Testis (tissue), 3 donors: ENCODE data around the gene C11orf65. TPM values are rescaled to one million over a fixed set of nuclear protein-coding genes. Genes with fewer than 3 reads are reported as not detected.
"Not testable (repeated sequence)": the region's sequence is repeated elsewhere in the genome, so short reads cannot be mapped to it uniquely, and the experiment has no call there.

ENCODE experiments used
- DNase-seq: peaks from one replicate; pipeline ENCODE4 v3.0.0-alpha.2; 2019
- H3K27ac ChIP-seq, 2 donors: fragments of 200-600 bp; sonication (generic); one replicate each; pipeline ENCODE4 v1.5.1; 2019
- H3K27me3 ChIP-seq: fragments of 200-600 bp; sonication (generic); one replicate; pipeline ENCODE4 v1.5.1; 2019
- H3K36me3 ChIP-seq: fragments of 200-600 bp; sonication (generic); one replicate; pipeline ENCODE4 v1.5.1; 2017; ENCODE audit warnings: low read depth; ENCODE audit errors: missing control alignments
- H3K4me1 ChIP-seq: fragments of 200-600 bp; sonication (generic); one replicate; pipeline ENCODE4 v1.5.1; 2019
- H3K4me3 ChIP-seq, 2 donors: fragments of 200-600 bp; sonication (generic); one replicate each; pipeline ENCODE4 v1.5.1; 2017 to 2019
- H3K9me3 ChIP-seq: fragments of 200-600 bp; sonication (generic); one replicate; pipeline ENCODE4 v1.5.1; 2017
- CTCF ChIP-seq, 3 experiments: fragments of 450-650 bp in 2 of 3; fragments of 200-600 bp in 1 of 3; sonication (generic) in 1 of 3; IDR thresholded peaks; one replicate each; pipeline ENCODE4 v1.5.1; 2016 to 2019; ENCODE audit warnings: antibody characterized with exemption in 3 of 3, mild to moderate bottlenecking in 2 of 3, moderate library complexity in 1 of 3
- POLR2A ChIP-seq: fragments of 450-650 bp; IDR thresholded peaks from one replicate; pipeline ENCODE4 v1.6.1; 2017; ENCODE audit warnings: antibody characterized with exemption, mild to moderate bottlenecking, moderate library complexity
- WGBS, 2 donors: methylation state at CpG; one replicate each; pipeline ENCODE4 v1.1.5; 2018; 5-methylcytosine and 5-hydroxymethylcytosine counted together
- intact Hi-C: fragments of 100-400 bp; cut with DNase I; formaldehyde crosslinking; loops from one replicate; pipeline ENCODE4 v1.15.1; 2023; ENCODE audit warnings: low total_unique reads
- polyA plus RNA-seq: library from polyadenylated mRNA; stranded (reverse); fragments of 350-450 nt; fragmentation: Illumina TruSeq; extraction: RNeasy Lipid Tissue Mini Kit (QIAGEN cat#74804); gene quantifications from one replicate; pipeline ENCODE4 v1.2.3, GENCODE V29; 2014; ENCODE audit warnings: low read depth, low replicate concordance; ENCODE audit not compliant: insufficient read depth
- total RNA-seq, 2 donors: library from RNA; depleted of rRNA; stranded (reverse); fragments of >200 nt; gene quantifications; one replicate each; pipeline ENCODE4 v1.2.3, GENCODE V29; 2016

Gene C11orf65
- total and polyA plus RNA-seq, 3 donors from 2014 or later: 22.1 to 69.7 (median 48.9) TPM

- Histone ChIP-seq H3K36me3 (no peaks in the 10 kb centered on the region), H3K4me3 (no peak overlapping the region), H3K9me3 (no peaks in the 10 kb centered on the region), H3K4me1 (no peaks in the 10 kb centered on the region), H3K27me3 (no peaks in the 10 kb centered on the region), H3K27ac (no peak overlapping the region)
- WGBS, 2 donors: 85 to 92% methylated on average over 1 of the region's 1 CpG
- no peak for DNase-seq
- intact Hi-C loops: no loop called here
- TF ChIP-seq POLR2A (no peak), CTCF (IDR thresholded peaks at IDR 0.05) (no peak)
Measured at GRCh38 chr11:108431997-108432396, 35.3 kb downstream of the C11orf65 start.

GRCh38 chr11:108431370-108431769 lies 36.0 kb downstream of the C11orf65 start:
- no peaks in the 10 kb centered on the region for H3K36me3 ChIP-seq
- intact Hi-C loops: no loop called here
- no peak for DNase-seq
- 90 to 95% methylated on average over 1 of the region's 1 CpG for WGBS, 2 donors
- no peaks in the 10 kb centered on the region for H3K27me3 ChIP-seq
- no peaks in the 10 kb centered on the region for H3K4me1 ChIP-seq
- TF ChIP-seq CTCF (IDR thresholded peaks at IDR 0.05): no peak
- TF ChIP-seq POLR2A: no peak
- H3K4me3 ChIP-seq: no peak overlapping the region
- no peak overlapping the region for H3K27ac ChIP-seq
- no peaks in the 10 kb centered on the region for H3K9me3 ChIP-seq

- intact Hi-C loops, H3K4me1 ChIP-seq, H3K27ac ChIP-seq, H3K4me3 ChIP-seq, H3K27me3 ChIP-seq, DNase-seq, H3K9me3 ChIP-seq, H3K36me3 ChIP-seq: not testable (repeated sequence)
- WGBS, 2 donors: 92% methylated on average over 2 of the region's 2 CpGs
Measured at GRCh38 chr11:108417551-108417950, 49.8 kb downstream of the C11orf65 start.

- H3K4me1 ChIP-seq: no peaks in the 10 kb centered on the region
Measured at GRCh38 chr11:108414958-108415357, 52.4 kb downstream of the C11orf65 start.

GRCh38 chr11:108405706-108406105 lies 61.6 kb downstream of the C11orf65 start:
- intact Hi-C loops: no loop called here
- 71 to 88% methylated on average over 1 of the region's 1 CpG for WGBS, 2 donors
- no peak for DNase-seq
- Histone ChIP-seq H3K4me1 (no peaks in the 10 kb centered on the region), H3K27ac (no peak overlapping the region), H3K4me3 (no peak overlapping the region), H3K36me3 (no peaks in the 10 kb centered on the region), H3K9me3 (no peaks in the 10 kb centered on the region), H3K27me3 (no peaks in the 10 kb centered on the region)
- TF ChIP-seq CTCF (IDR thresholded peaks at IDR 0.05) (no peak), POLR2A (no peak)

More at GRCh38 chr11:108414958-108415357, 52.4 kb downstream of the C11orf65 start:
- no peaks in the 10 kb centered on the region for H3K27me3 ChIP-seq
- no peaks in the 10 kb centered on the region for H3K9me3 ChIP-seq
- H3K27ac ChIP-seq: no peak overlapping the region
- H3K36me3 ChIP-seq: no peaks in the 10 kb centered on the region
- H3K4me3 ChIP-seq: no peak overlapping the region
- DNase-seq: no peak
- intact Hi-C loops: no loop called here
- TF ChIP-seq CTCF (IDR thresholded peaks at IDR 0.05) (no peak), POLR2A (no peak)
